ENCODE results near the gene PHLDA3. TPM values are rescaled to one million over a fixed set of nuclear protein-coding genes. Genes with fewer than 3 reads are reported as not detected.

The PHLDA3 gene
- total and polyA plus RNA-seq, 2 donors (not counting 1 experiment from before 2014, with no cell fraction given): 26.5 to 141 TPM

DNA sequence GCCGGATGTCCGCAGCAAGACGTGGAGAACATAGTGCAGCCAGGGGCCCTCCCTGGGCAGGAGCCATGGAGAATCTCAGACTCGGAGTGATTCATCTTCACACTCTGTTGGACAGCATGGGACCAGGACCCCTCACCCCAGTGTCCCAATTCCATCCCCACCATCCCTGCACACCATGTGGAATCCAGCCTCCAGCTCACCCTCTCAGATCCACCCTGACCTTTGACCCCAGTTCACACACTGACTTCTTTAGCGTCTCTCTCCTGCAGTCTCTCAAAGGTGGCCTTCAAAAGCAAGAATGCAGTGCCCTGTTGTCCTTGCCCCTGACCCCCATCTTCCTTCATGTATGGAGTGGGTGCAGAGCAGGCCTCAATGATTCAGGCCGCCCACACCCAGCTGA, 45.3 kb downstream of the PHLDA3 start:
- Histone ChIP-seq H3K4me1 (ENCODE audit: control insufficient read depth, extremely low read depth, insufficient read depth, low read length) (no peaks in the 10 kb centered on the region), H3K4me2 (ENCODE audit: extremely low read depth, insufficient read depth, low read length) (no peak overlapping the region), H3K27ac (ENCODE audit: insufficient read depth, low read length) (no peak overlapping the region), H3K9ac (ENCODE audit: insufficient read depth, low read length) (no peak overlapping the region), H3K79me2 (ENCODE audit: control insufficient read depth, insufficient read depth, low read length) (no peaks in the 10 kb centered on the region), H3K36me3 (ENCODE audit: control insufficient read depth, insufficient read depth, low read length) (no peaks in the 10 kb centered on the region), H3K27me3 (ENCODE audit: control insufficient read depth, insufficient read depth, low read length) (peaks cover 21% of the 10 kb centered on the region), H3K9me3 (ENCODE audit: control insufficient read depth, insufficient read depth, low read depth, low read length) (no peaks in the 10 kb centered on the region), H2AFZ (ENCODE audit: low read length) (no peak overlapping the region), H4K20me1 (ENCODE audit: control insufficient read depth, extremely low read depth, insufficient read depth, low read length) (no peaks in the 10 kb centered on the region), H3K4me3 (replicated peaks in 1 of 4; ENCODE audit: control extremely low read depth in 1 of 4, insufficient read depth in 1 of 4, low read depth in 3 of 4, low read length in 4 of 4) (no peak overlapping the region)
- TF ChIP-seq, protein P1, sequence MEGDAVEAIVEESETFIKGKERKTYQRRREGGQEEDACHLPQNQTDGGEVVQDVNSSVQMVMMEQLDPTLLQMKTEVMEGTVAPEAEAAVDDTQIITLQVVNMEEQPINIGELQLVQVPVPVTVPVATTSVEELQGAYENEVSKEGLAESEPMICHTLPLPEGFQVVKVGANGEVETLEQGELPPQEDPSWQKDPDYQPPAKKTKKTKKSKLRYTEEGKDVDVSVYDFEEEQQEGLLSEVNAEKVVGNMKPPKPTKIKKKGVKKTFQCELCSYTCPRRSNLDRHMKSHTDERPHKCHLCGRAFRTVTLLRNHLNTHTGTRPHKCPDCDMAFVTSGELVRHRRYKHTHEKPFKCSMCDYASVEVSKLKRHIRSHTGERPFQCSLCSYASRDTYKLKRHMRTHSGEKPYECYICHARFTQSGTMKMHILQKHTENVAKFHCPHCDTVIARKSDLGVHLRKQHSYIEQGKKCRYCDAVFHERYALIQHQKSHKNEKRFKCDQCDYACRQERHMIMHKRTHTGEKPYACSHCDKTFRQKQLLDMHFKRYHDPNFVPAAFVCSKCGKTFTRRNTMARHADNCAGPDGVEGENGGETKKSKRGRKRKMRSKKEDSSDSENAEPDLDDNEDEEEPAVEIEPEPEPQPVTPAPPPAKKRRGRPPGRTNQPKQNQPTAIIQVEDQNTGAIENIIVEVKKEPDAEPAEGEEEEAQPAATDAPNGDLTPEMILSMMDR (conservative IDR thresholded peaks at IDR 0.05 in 1 of 2, IDR thresholded peaks at IDR 0.05 in 1 of 2; ENCODE audit: low read depth in 1 of 2, low read length in 2 of 2): no peak
- no peak for TF ChIP-seq EZH2 (IDR thresholded peaks at IDR 0.05; ENCODE audit: low read length, missing control alignments)
- DNase-seq (ENCODE audit: low read depth in 2 of 2): no peak

GRCh38 chr1:201422436-201423030, 46.5 kb downstream of the PHLDA3 start:
- no peak for DNase-seq (ENCODE audit: low read depth in 2 of 2)
- Histone ChIP-seq H3K27me3 (ENCODE audit: control insufficient read depth, insufficient read depth, low read length) (peaks cover 22% of the 10 kb centered on the region), H4K20me1 (ENCODE audit: control insufficient read depth, extremely low read depth, insufficient read depth, low read length) (no peaks in the 10 kb centered on the region), H2AFZ (ENCODE audit: low read length) (no peak overlapping the region), H3K4me3 (replicated peaks in 1 of 4; ENCODE audit: control extremely low read depth in 1 of 4, insufficient read depth in 1 of 4, low read depth in 3 of 4, low read length in 4 of 4) (no peak overlapping the region), H3K4me2 (ENCODE audit: extremely low read depth, insufficient read depth, low read length) (no peak overlapping the region), H3K27ac (ENCODE audit: insufficient read depth, low read length) (no peak overlapping the region), H3K36me3 (ENCODE audit: control insufficient read depth, insufficient read depth, low read length) (no peaks in the 10 kb centered on the region), H3K9me3 (ENCODE audit: control insufficient read depth, insufficient read depth, low read depth, low read length) (no peaks in the 10 kb centered on the region), H3K79me2 (ENCODE audit: control insufficient read depth, insufficient read depth, low read length) (no peaks in the 10 kb centered on the region), H3K4me1 (ENCODE audit: control insufficient read depth, extremely low read depth, insufficient read depth, low read length) (no peaks in the 10 kb centered on the region), H3K9ac (ENCODE audit: insufficient read depth, low read length) (no peak overlapping the region)
- TF ChIP-seq, protein P1 (conservative IDR thresholded peaks at IDR 0.05 in 1 of 2, IDR thresholded peaks at IDR 0.05 in 1 of 2; ENCODE audit: low read depth in 1 of 2, low read length in 2 of 2): no peak
- no peak for TF ChIP-seq EZH2 (IDR thresholded peaks at IDR 0.05; ENCODE audit: low read length, missing control alignments)

DNA sequence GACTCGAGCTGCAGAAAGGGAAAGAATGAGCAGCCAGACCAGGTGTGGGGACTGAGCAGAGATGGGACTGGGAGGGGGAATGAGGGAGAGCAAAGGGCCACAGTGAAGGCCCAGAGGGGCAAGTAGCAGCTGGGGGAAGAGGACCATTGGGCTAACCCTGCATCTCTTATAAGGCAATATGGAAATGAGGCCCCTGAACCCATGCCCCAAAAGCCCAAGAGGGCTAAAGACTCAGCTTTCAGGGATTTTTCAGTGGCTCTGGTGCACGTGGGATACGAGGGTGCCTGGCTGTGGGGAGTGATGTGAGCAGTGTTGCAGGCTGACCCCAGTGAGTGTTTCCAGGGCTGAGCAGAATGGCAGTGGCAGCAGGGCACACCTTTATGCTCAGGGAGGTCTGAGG, 47.0 kb downstream of the PHLDA3 start:
- no peak overlapping the region for H3K4me2 ChIP-seq (ENCODE audit: extremely low read depth, insufficient read depth, low read length)
- H3K79me2 ChIP-seq (ENCODE audit: control insufficient read depth, insufficient read depth, low read length): no peaks in the 10 kb centered on the region
- H2AFZ ChIP-seq (ENCODE audit: low read length): no peak overlapping the region
- no peaks in the 10 kb centered on the region for H3K9me3 ChIP-seq (ENCODE audit: control insufficient read depth, insufficient read depth, low read depth, low read length)
- DNase-seq (ENCODE audit: low read depth in 2 of 2): no peak
- TF ChIP-seq, protein P1 (conservative IDR thresholded peaks at IDR 0.05 in 1 of 2, IDR thresholded peaks at IDR 0.05 in 1 of 2; ENCODE audit: low read depth in 1 of 2, low read length in 2 of 2): no peak
- no peak for TF ChIP-seq EZH2 (IDR thresholded peaks at IDR 0.05; ENCODE audit: low read length, missing control alignments)
- no peaks in the 10 kb centered on the region for H3K36me3 ChIP-seq (ENCODE audit: control insufficient read depth, insufficient read depth, low read length)
- H3K4me1 ChIP-seq (ENCODE audit: control insufficient read depth, extremely low read depth, insufficient read depth, low read length): no peaks in the 10 kb centered on the region
- H3K27me3 ChIP-seq (ENCODE audit: control insufficient read depth, insufficient read depth, low read length): peaks cover 26% of the 10 kb centered on the region
- no peaks in the 10 kb centered on the region for H4K20me1 ChIP-seq (ENCODE audit: control insufficient read depth, extremely low read depth, insufficient read depth, low read length)
- H3K4me3 ChIP-seq (replicated peaks in 1 of 4; ENCODE audit: control extremely low read depth in 1 of 4, insufficient read depth in 1 of 4, low read depth in 3 of 4, low read length in 4 of 4): no peak overlapping the region
- no peak overlapping the region for H3K9ac ChIP-seq (ENCODE audit: insufficient read depth, low read length)
- no peak overlapping the region for H3K27ac ChIP-seq (ENCODE audit: insufficient read depth, low read length)

All from fibroblast of lung (primary cell).